Endometrium (tissue), 2 donors: ENCODE measurements around the gene PPP1R3E.

Experiments used
- FAIRE-seq: peaks from 2 replicates; lab custom pipeline; 2012; peaks lifted over from hg19 to GRCh38; lab: Jason Lieb, UNC
- donor health status: control.
- donor health status: control.

PPP1R3E gene

GRCh38 chr14:23248601-23249000 lies 54.1 kb downstream of the PPP1R3E start:
- FAIRE-seq: no peak
